SU-DHL-6 (cell line): Measurements from ENCODE around the gene IRX2.

Experiments
- EZH2phosphoT487 ChIP-seq: fragments of 200-600 bp; sonication (generic), shearing (Covaris generic); conservative IDR thresholded peaks from 2 replicates; pipeline ENCODE4 v1.6.1; 2018; ENCODE audit warnings: mild to moderate bottlenecking, antibody characterized with exemption, low read length, moderate library complexity, mixed read lengths
- TF ChIP-seq, protein P1 (sequence below): fragments of 200-600 bp; sonication (generic); IDR thresholded peaks from one replicate; pipeline ENCODE4 v1.5.1; 2017; ENCODE audit warnings: antibody characterized with exemption, mild to moderate bottlenecking, low read length, moderate library complexity; ENCODE audit not compliant: insufficient read depth, poor library complexity, severe bottlenecking

DNA sequence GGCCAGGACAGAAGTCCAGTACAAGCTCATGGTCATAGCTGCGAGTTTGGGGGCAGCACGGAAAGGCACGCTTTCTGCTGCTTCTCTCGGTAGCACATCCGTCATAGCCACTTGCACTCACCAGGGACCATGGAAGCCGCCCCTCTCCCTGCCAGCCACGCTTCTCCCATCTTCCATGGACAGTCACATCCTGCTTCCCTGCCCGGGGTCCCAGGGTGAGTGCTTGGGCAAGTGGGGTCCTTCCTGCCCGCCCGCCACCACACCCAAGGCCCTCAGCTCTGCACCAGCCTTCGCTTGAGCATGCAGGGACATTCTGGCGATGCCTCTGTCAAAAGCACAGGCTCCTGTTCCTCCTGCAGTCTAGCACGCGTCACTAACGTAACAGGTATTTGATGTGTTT, 13.1 kb upstream of the IRX2 start:
- TF ChIP-seq, protein P1, sequence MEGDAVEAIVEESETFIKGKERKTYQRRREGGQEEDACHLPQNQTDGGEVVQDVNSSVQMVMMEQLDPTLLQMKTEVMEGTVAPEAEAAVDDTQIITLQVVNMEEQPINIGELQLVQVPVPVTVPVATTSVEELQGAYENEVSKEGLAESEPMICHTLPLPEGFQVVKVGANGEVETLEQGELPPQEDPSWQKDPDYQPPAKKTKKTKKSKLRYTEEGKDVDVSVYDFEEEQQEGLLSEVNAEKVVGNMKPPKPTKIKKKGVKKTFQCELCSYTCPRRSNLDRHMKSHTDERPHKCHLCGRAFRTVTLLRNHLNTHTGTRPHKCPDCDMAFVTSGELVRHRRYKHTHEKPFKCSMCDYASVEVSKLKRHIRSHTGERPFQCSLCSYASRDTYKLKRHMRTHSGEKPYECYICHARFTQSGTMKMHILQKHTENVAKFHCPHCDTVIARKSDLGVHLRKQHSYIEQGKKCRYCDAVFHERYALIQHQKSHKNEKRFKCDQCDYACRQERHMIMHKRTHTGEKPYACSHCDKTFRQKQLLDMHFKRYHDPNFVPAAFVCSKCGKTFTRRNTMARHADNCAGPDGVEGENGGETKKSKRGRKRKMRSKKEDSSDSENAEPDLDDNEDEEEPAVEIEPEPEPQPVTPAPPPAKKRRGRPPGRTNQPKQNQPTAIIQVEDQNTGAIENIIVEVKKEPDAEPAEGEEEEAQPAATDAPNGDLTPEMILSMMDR = no peak
- TF ChIP-seq EZH2phosphoT487 = no peak
